ENCODE results near the gene CLEC2D.
"Not testable (repeated sequence)": the region's sequence is repeated elsewhere in the genome, so short reads cannot be mapped to it uniquely, and the experiment has no call there.

DNA sequence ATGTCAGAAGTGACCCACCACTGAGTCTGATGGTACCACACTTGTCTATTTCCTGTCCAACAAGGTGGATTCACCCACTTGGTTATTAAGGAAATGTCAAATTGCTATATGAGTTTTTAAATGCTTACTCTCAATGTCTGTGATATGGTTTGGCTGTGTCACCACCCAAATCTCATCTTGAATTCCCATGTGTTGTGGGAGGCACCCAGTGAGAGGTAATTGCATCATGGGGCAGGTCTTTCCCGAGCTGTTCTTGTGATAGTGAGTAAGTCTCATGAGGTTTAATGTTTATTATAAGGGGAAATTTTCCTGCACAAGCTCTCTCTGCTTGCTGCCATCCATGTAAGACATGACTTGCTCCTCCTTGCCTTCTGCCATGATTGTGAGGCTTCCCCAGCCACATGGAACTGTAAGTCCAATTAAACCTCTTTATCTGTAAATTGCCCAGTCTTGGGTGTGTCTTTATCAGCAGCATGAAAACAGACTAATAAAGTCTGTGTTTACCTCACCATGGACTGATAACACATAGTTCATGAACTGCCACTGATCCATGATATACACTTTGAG, 24.4 kb upstream of the CLEC2D start:
- TF ChIP-seq POLR2AphosphoS5, POLR2A, SPI1, POU2F2, TAF1 (IDR thresholded peaks at IDR 0.05; ENCODE audit: low read depth, low read length): not testable (repeated sequence)

Data from GM12891 (cell line).